K562 (cell line): Measurements from ENCODE around the gene PLCB1. TPM values are rescaled to one million over a fixed set of nuclear protein-coding genes. Genes with fewer than 3 reads are reported as not detected.

Source experiments
- ATAC-seq: fragments of 200-7000 bp; cut with Tn5 transposase; 3 replicates; pipeline ENCODE4 v1.9.1; 2020; ENCODE audit warnings: moderate library complexity
- BruUV-seq: library from RNA; stranded (reverse); fragments of 400-500 nt; replicated peaks from 2 replicates; lab custom pipeline; 2021; lab: Mats Ljungman, UMichigan
- CTCF ChIA-PET: fragments of 300-600 bp; formaldehyde crosslinking; extraction: SDS; loops from one replicate; lab custom pipeline; 2021; ENCODE audit warnings: low intra/inter-chr PET ratio; lab: Yijun Ruan, JAX
- POLR2A ChIA-PET: fragments of 300-600, 350-650 bp; sonication (Branson Sonifier 250); formaldehyde crosslinking; extraction: SDS; loops from one replicate; lab custom pipeline; 2021; ENCODE audit warnings: antibody characterized with exemption, inconsistent platforms; lab: Yijun Ruan, JAX
- DNase-seq, 4 experiments: peaks; one replicate each; pipeline versions ENCODE4 v3.0.0 to v3.0.0-alpha.2; 2011 to 2018; ENCODE audit warnings: low spot score in 3 of 4, mixed read lengths in 3 of 4; ENCODE audit errors: extremely low read depth in 1 of 4
- FAIRE-seq: peaks from 2 replicates; lab custom pipeline; 2011; peaks lifted over from hg19 to GRCh38; lab: Jason Lieb, UNC
- H2AFZ ChIP-seq: 2 replicates; pipeline ENCODE4 v1.6.0; 2011; ENCODE audit warnings: low read depth, low read length, control low read depth, inconsistent platforms
- H3K27ac ChIP-seq: fragments of 200-600 bp; 3 replicates; pipeline ENCODE4 v1.8.0; 2011; ENCODE audit warnings: low read depth, mild to moderate bottlenecking, control low read depth, inconsistent platforms, low read length, moderate library complexity, mixed read lengths; ENCODE audit errors: extremely low read depth
- H3K27me3 ChIP-seq, 2 experiments: fragments of 300-600 bp in 1 of 2; 2 replicates in 1 of 2; 3 replicates in 1 of 2; pipeline versions ENCODE4 v1.6.0 to v1.8.0; 2011; ENCODE audit warnings: inconsistent platforms in 2 of 2, low read length in 2 of 2, mild to moderate bottlenecking in 1 of 2, mixed read lengths in 1 of 2, moderate library complexity in 1 of 2; ENCODE audit not compliant: control insufficient read depth in 2 of 2, insufficient read depth in 2 of 2
- H3K36me3 ChIP-seq: fragments of 300-600 bp; 3 replicates; pipeline ENCODE4 v1.8.0; 2011; ENCODE audit warnings: mild to moderate bottlenecking, low read length, inconsistent platforms; ENCODE audit not compliant: control insufficient read depth, insufficient read depth
- H3K4me1 ChIP-seq, 2 experiments: fragments of 200-600 bp in 1 of 2; replicated peaks in 1 of 2; 2 replicates in 1 of 2; 3 replicates in 1 of 2; pipeline versions ENCODE4 v1.5.1 to v1.8.0; 2011; ENCODE audit warnings: inconsistent platforms in 2 of 2, low read length in 2 of 2, mild to moderate bottlenecking in 1 of 2, mixed read lengths in 1 of 2, moderate library complexity in 1 of 2; ENCODE audit not compliant: control insufficient read depth in 2 of 2, insufficient read depth in 2 of 2
- H3K4me2 ChIP-seq: 2 replicates; pipeline ENCODE4 v1.6.1; 2011; ENCODE audit warnings: low read length, control low read depth, inconsistent platforms, mixed read lengths; ENCODE audit not compliant: insufficient read depth
- H3K4me3 ChIP-seq: fragments of 200-600 bp; sonication (generic), shearing (Covaris generic); 2 replicates; pipeline ENCODE4 v1.5.1; 2016; ENCODE audit warnings: control low read depth, inconsistent platforms
- H3K79me2 ChIP-seq: fragments of 200-600 bp; 3 replicates; pipeline ENCODE4 v1.8.0; 2011; ENCODE audit warnings: low read length, inconsistent platforms; ENCODE audit not compliant: control insufficient read depth, insufficient read depth
- H3K9ac ChIP-seq, 2 experiments: 2 replicates each; pipeline versions ENCODE4 v1.6.0 to v1.6.1; 2011; ENCODE audit warnings: low read depth in 2 of 2, low read length in 2 of 2, control low read depth in 1 of 2, inconsistent platforms in 1 of 2, mild to moderate bottlenecking in 1 of 2, mixed read lengths in 1 of 2; ENCODE audit not compliant: insufficient read depth in 1 of 2
- H3K9me1 ChIP-seq: one replicate; pipeline ENCODE4 v1.6.0; 2011; ENCODE audit warnings: inconsistent platforms, mild to moderate bottlenecking, low read length, moderate library complexity; ENCODE audit not compliant: control insufficient read depth, insufficient read depth
- H3K9me3 ChIP-seq: replicated peaks from 2 replicates; pipeline ENCODE4 v1.5.1; 2011; ENCODE audit warnings: low read depth, low read length, inconsistent platforms; ENCODE audit not compliant: control insufficient read depth, insufficient read depth
- H4K20me1 ChIP-seq: replicated peaks from 2 replicates; pipeline ENCODE4 v1.6.1; 2011; ENCODE audit warnings: low read length, inconsistent platforms, mixed read lengths; ENCODE audit not compliant: control insufficient read depth, insufficient read depth
- CBFB ChIP-seq: sonication (generic); formaldehyde crosslinking; IDR thresholded peaks from 2 replicates; pipeline ENCODE4 v1.4.0; 2020; ENCODE audit warnings: mild to moderate bottlenecking, missing genetic modification reagents
- ETS2 ChIP-seq: IDR thresholded peaks from 2 replicates; pipeline ENCODE4 v1.6.1; 2016; ENCODE audit warnings: borderline replicate concordance, missing genetic modification characterization, mild to moderate bottlenecking, moderate library complexity, missing compliant biosample characterization; ENCODE audit not compliant: poor library complexity, severe bottlenecking
- HLTF ChIP-seq: fragments of 450-650 bp; IDR thresholded peaks from 2 replicates; pipeline ENCODE4 v1.6.1; 2016
- MAX ChIP-seq: sonication (generic); formaldehyde crosslinking; IDR thresholded peaks from 2 replicates; pipeline ENCODE4 v1.9.0; 2022; ENCODE audit warnings: mild to moderate bottlenecking, missing genetic modification reagents
- MTA3 ChIP-seq: fragments of 450-650 bp; formaldehyde crosslinking; IDR thresholded peaks from 2 replicates; pipeline ENCODE4 v1.6.1; 2017; ENCODE audit warnings: mild to moderate bottlenecking, borderline replicate concordance
- NONO ChIP-seq, 2 experiments: fragments of 200-400 bp in 1 of 2; fragments of 450-650 bp in 1 of 2; formaldehyde crosslinking in 1 of 2; IDR thresholded peaks; 2 replicates each; pipeline ENCODE4 v1.6.1; 2017; ENCODE audit warnings: low read depth in 2 of 2, mild to moderate bottlenecking in 2 of 2, moderate library complexity in 2 of 2, low read length in 1 of 2
- NR1H2 ChIP-seq: sonication (generic); formaldehyde crosslinking; IDR thresholded peaks from 2 replicates; pipeline ENCODE4 v1.4.0; 2020; ENCODE audit warnings: mild to moderate bottlenecking, missing genetic modification reagents
- OTX1 ChIP-seq: fragments of 450-650 bp; formaldehyde crosslinking; IDR thresholded peaks from 2 replicates; pipeline ENCODE4 v1.4.0; 2022; ENCODE audit warnings: mild to moderate bottlenecking
- PHF21A ChIP-seq: fragments of 450-650 bp; IDR thresholded peaks from 2 replicates; pipeline ENCODE4 v1.6.1; 2017; ENCODE audit warnings: low read depth, borderline replicate concordance
- SOX6 ChIP-seq: fragments of 450-650 bp; IDR thresholded peaks from 2 replicates; pipeline ENCODE4 v1.6.1; 2014; ENCODE audit warnings: mild to moderate bottlenecking
- TRIM24 ChIP-seq, 2 experiments: fragments of 450-650 bp; IDR thresholded peaks; 2 replicates each; pipeline ENCODE4 v1.6.1; 2016
- XRCC3 ChIP-seq: fragments of 450-650 bp; IDR thresholded peaks from 2 replicates; pipeline ENCODE4 v1.6.1; 2017; ENCODE audit warnings: mild to moderate bottlenecking, moderate library complexity
- ZKSCAN3 ChIP-seq: fragments of 250-450 bp; sonication (Bioruptor Pico); IDR thresholded peaks from 2 replicates; pipeline ENCODE4 v1.4.0; 2020
- WGBS: fragments of 100-300 bp; shearing (Covaris generic); methylation state at CpG from one replicate; pipeline ENCODE4 v1.1.6; 2016; ENCODE audit warnings: low coverage, mixed read lengths; ENCODE audit not compliant: insufficient coverage; ENCODE audit errors: missing lambda C conversion rate; 5-methylcytosine and 5-hydroxymethylcytosine counted together
- in situ Hi-C: fragments of 300-500 bp; cut with MboI; formaldehyde crosslinking; loops from 4 replicates; pipeline ENCODE4 v1.15.0; 2018; ENCODE audit warnings: inconsistent platforms, mixed read lengths
- intact Hi-C: fragments of 100-400 bp; cut with micrococcal nuclease; formaldehyde crosslinking; loops from 2 replicates; pipeline ENCODE4 v1.14.2; 2022
- polyA plus RNA-seq, 8 experiments: library from polyadenylated mRNA; depleted of rRNA in 4 of 8; stranded (reverse) in 5 of 8; unstranded in 3 of 8; fragments of >200 nt; fragmentation: Nextera tagmentation in 2 of 8; fragmentation: Illumina TruSeq in 1 of 8; extraction: Ambion mirVana in 2 of 8; extraction: Trizol in 1 of 8; gene quantifications; 2 replicates each; pipeline versions ENCODE4 v1.2.1 to v1.2.3, GENCODE V29; 2011 to 2014; ENCODE audit warnings: inconsistent platforms in 1 of 8, missing spikeins in 1 of 8
- total RNA-seq, 7 experiments: library from RNA; depleted of rRNA in 6 of 7; stranded (reverse); fragments of >200 nt in 6 of 7; fragmentation: Illumina TruSeq in 2 of 7; extraction: Trizol in 2 of 7; gene quantifications; 2 replicates each; pipeline versions ENCODE4 v1.2.1 to v1.2.3, GENCODE V29; 2011 to 2021; ENCODE audit warnings: low replicate concordance in 1 of 7
- TF ChIP-seq, protein P1 (sequence below): sonication (generic); formaldehyde crosslinking; IDR thresholded peaks from 2 replicates; pipeline ENCODE4 v1.8.0; 2022; ENCODE audit warnings: mild to moderate bottlenecking, low read depth, missing genetic modification reagents
- TF ChIP-seq, protein P2 (sequence below): fragments of 250-450 bp; sonication (Bioruptor Pico); IDR thresholded peaks from 2 replicates; pipeline ENCODE4 v1.4.0; 2020; ENCODE audit warnings: mild to moderate bottlenecking
- TF ChIP-seq, protein P3 (sequence below): fragments of 250-450 bp; sonication (Bioruptor Pico); IDR thresholded peaks from 2 replicates; pipeline ENCODE4 v1.4.0; 2020; ENCODE audit warnings: mild to moderate bottlenecking, moderate library complexity
- TF ChIP-seq, protein P4 (sequence below): conservative IDR thresholded peaks from 2 replicates; pipeline ENCODE4 v1.6.1; 2011; ENCODE audit warnings: low read depth, mild to moderate bottlenecking, low read length; ENCODE audit not compliant: control insufficient read depth

PLCB1 gene
- total and polyA plus RNA-seq, 9 of the 15 experiments (the other 6 are each of a cell fraction or from before 2014, with no cell fraction given), result 0.34 to 3.1 (median 1.3) TPM

- 0% methylated on average over 5 of the region's 5 CpGs for WGBS
- intact Hi-C loops, result no loop called here
- Histone ChIP-seq H3K9ac (no peak overlapping the region), H3K27ac (no peak overlapping the region), H3K4me1 (no peaks in the 10 kb centered on the region), H3K9me3 (no peaks in the 10 kb centered on the region), H3K4me2 (no peak overlapping the region), H4K20me1 (no peaks in the 10 kb centered on the region), H3K9me1 (no peaks in the 10 kb centered on the region), H3K36me3 (no peaks in the 10 kb centered on the region), H3K4me3 (no peak overlapping the region), H3K27me3 (no peaks in the 10 kb centered on the region), H2AFZ (no peak overlapping the region), H3K79me2 (no peaks in the 10 kb centered on the region)
- ChIA-PET POLR2A (no interaction called here), CTCF (no interaction called here)
- DNase-seq (no peak), ATAC-seq (no peak), FAIRE-seq (no peak)
- in situ Hi-C loops, result no loop called here
- no TSS peak for BruUV-seq
- TF ChIP-seq, protein P1, sequence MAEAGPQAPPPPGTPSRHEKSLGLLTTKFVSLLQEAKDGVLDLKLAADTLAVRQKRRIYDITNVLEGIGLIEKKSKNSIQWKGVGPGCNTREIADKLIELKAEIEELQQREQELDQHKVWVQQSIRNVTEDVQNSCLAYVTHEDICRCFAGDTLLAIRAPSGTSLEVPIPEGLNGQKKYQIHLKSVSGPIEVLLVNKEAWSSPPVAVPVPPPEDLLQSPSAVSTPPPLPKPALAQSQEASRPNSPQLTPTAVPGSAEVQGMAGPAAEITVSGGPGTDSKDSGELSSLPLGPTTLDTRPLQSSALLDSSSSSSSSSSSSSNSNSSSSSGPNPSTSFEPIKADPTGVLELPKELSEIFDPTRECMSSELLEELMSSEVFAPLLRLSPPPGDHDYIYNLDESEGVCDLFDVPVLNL (CRISPR knock-in tag), result no peak
- no peak for TF ChIP-seq PHF21A
- no peak for TF ChIP-seq NONO (IDR thresholded peaks at IDR 0.05; ENCODE audit: low read depth in 2 of 2, low read length in 1 of 2)
- TF ChIP-seq, protein P2, sequence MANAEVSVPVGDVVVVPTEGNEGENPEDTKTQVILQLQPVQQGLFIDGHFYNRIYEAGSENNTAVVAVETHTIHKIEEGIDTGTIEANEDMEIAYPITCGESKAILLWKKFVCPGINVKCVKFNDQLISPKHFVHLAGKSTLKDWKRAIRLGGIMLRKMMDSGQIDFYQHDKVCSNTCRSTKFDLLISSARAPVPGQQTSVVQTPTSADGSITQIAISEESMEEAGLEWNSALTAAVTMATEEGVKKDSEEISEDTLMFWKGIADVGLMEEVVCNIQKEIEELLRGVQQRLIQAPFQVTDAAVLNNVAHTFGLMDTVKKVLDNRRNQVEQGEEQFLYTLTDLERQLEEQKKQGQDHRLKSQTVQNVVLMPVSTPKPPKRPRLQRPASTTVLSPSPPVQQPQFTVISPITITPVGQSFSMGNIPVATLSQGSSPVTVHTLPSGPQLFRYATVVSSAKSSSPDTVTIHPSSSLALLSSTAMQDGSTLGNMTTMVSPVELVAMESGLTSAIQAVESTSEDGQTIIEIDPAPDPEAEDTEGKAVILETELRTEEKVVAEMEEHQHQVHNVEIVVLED (CRISPR knock-in tag), result no peak
- no peak for TF ChIP-seq NR1H2 (CRISPR knock-in tag)
- TF ChIP-seq TRIM24 (IDR thresholded peaks at IDR 0.05), result no peak
- no peak for TF ChIP-seq ZKSCAN3 (CRISPR knock-in tag)
- no peak for TF ChIP-seq SOX6
- TF ChIP-seq MAX (CRISPR knock-in tag), result no peak
- no peak for TF ChIP-seq XRCC3
- TF ChIP-seq MTA3, result no peak
- no peak for TF ChIP-seq OTX1
- TF ChIP-seq, protein P3, sequence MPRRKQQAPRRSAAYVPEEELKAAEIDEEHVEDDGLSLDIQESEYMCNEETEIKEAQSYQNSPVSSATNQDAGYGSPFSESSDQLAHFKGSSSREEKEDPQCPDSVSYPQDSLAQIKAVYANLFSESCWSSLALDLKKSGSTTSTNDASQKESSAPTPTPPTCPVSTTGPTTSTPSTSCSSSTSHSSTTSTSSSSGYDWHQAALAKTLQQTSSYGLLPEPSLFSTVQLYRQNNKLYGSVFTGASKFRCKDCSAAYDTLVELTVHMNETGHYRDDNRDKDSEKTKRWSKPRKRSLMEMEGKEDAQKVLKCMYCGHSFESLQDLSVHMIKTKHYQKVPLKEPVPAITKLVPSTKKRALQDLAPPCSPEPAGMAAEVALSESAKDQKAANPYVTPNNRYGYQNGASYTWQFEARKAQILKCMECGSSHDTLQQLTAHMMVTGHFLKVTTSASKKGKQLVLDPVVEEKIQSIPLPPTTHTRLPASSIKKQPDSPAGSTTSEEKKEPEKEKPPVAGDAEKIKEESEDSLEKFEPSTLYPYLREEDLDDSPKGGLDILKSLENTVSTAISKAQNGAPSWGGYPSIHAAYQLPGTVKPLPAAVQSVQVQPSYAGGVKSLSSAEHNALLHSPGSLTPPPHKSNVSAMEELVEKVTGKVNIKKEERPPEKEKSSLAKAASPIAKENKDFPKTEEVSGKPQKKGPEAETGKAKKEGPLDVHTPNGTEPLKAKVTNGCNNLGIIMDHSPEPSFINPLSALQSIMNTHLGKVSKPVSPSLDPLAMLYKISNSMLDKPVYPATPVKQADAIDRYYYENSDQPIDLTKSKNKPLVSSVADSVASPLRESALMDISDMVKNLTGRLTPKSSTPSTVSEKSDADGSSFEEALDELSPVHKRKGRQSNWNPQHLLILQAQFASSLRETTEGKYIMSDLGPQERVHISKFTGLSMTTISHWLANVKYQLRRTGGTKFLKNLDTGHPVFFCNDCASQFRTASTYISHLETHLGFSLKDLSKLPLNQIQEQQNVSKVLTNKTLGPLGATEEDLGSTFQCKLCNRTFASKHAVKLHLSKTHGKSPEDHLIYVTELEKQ (CRISPR knock-in tag), result no peak
- TF ChIP-seq, protein P4, sequence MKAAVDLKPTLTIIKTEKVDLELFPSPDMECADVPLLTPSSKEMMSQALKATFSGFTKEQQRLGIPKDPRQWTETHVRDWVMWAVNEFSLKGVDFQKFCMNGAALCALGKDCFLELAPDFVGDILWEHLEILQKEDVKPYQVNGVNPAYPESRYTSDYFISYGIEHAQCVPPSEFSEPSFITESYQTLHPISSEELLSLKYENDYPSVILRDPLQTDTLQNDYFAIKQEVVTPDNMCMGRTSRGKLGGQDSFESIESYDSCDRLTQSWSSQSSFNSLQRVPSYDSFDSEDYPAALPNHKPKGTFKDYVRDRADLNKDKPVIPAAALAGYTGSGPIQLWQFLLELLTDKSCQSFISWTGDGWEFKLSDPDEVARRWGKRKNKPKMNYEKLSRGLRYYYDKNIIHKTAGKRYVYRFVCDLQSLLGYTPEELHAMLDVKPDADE, result no peak
- TF ChIP-seq ETS2 (tag), result no peak
- no peak for TF ChIP-seq HLTF
- TF ChIP-seq CBFB (CRISPR knock-in tag), result no peak
Observed at GRCh38 chr20:8449123-8449522, 317.1 kb downstream of the PLCB1 start.
